SK-N-SH treated with all-trans-retinoic acid at 6 μM for 48 hours (cell line): ENCODE data around the gene TBKBP1.

Experiments
- ATAC-seq: fragments of 200-7000 bp; cut with Tn5 transposase; 3 replicates; pipeline ENCODE4 v1.9.1; 2020; ENCODE audit warnings: mild to moderate bottlenecking, moderate library complexity
- ARNTL ChIP-seq: fragments of 450-650 bp; formaldehyde crosslinking; IDR thresholded peaks from 2 replicates; pipeline ENCODE4 v1.5.0; 2020; ENCODE audit warnings: low read depth, mild to moderate bottlenecking, moderate library complexity, borderline replicate concordance
- BACH2 ChIP-seq: fragments of 250-450 bp; sonication (Bioruptor Pico); IDR thresholded peaks from 2 replicates; pipeline ENCODE4 v1.9.0; 2021; ENCODE audit warnings: mild to moderate bottlenecking, borderline replicate concordance
- CSDC2 ChIP-seq: fragments of 250-450 bp; sonication (Bioruptor Pico); IDR thresholded peaks from 2 replicates; pipeline ENCODE4 v1.5.0; 2020; ENCODE audit warnings: mild to moderate bottlenecking, moderate library complexity
- ESRRG ChIP-seq: fragments of 250-450 bp; sonication (Bioruptor Pico); IDR thresholded peaks from 2 replicates; pipeline ENCODE4 v1.6.1; 2021; ENCODE audit warnings: mild to moderate bottlenecking
- GLIS3 ChIP-seq: fragments of 250-450 bp; sonication (Bioruptor Pico); IDR thresholded peaks from 2 replicates; pipeline ENCODE4 v1.5.0; 2020; ENCODE audit warnings: mild to moderate bottlenecking, moderate library complexity
- ISL1 ChIP-seq: fragments of 250-450 bp; sonication (Bioruptor Pico); IDR thresholded peaks from 2 replicates; pipeline ENCODE4 v2.1.2; 2022; ENCODE audit warnings: mild to moderate bottlenecking, moderate library complexity
- OSR1 ChIP-seq: fragments of 250-450 bp; sonication (Bioruptor Pico); IDR thresholded peaks from 2 replicates; pipeline ENCODE4 v1.8.0; 2022; ENCODE audit warnings: moderate library complexity, mild to moderate bottlenecking, inconsistent platforms
- PPARA ChIP-seq: fragments of 250-450 bp; sonication (Bioruptor Pico); IDR thresholded peaks from 2 replicates; pipeline ENCODE4 v1.5.0; 2020; ENCODE audit warnings: mild to moderate bottlenecking, borderline replicate concordance
- RARB ChIP-seq: fragments of 250-450 bp; sonication (Bioruptor Pico); IDR thresholded peaks from 2 replicates; pipeline ENCODE4 v1.8.0; 2021; ENCODE audit warnings: mild to moderate bottlenecking, moderate library complexity
- TCF4 ChIP-seq: fragments of 250-450 bp; sonication (Bioruptor Pico); IDR thresholded peaks from 2 replicates; pipeline ENCODE4 v1.8.0; 2021; ENCODE audit warnings: mild to moderate bottlenecking, moderate library complexity, borderline replicate concordance
- TOX ChIP-seq: fragments of 250-450 bp; sonication (Bioruptor Pico); IDR thresholded peaks from 2 replicates; pipeline ENCODE4 v1.8.0; 2021; ENCODE audit warnings: mild to moderate bottlenecking, moderate library complexity, borderline replicate concordance
- ZC3H10 ChIP-seq: fragments of 250-450 bp; sonication (Bioruptor Pico); IDR thresholded peaks from 2 replicates; pipeline ENCODE4 v1.5.1; 2021; ENCODE audit warnings: mild to moderate bottlenecking, moderate library complexity
- ZFP3 ChIP-seq: fragments of 250-450 bp; sonication (Bioruptor Pico); IDR thresholded peaks from 2 replicates; pipeline ENCODE4 v1.5.0; 2020; ENCODE audit warnings: mild to moderate bottlenecking, moderate library complexity
- ZFP30 ChIP-seq: fragments of 450-650 bp; formaldehyde crosslinking; IDR thresholded peaks from 2 replicates; pipeline ENCODE4 v1.5.0; 2022; ENCODE audit warnings: mild to moderate bottlenecking, moderate library complexity
- ZNF565 ChIP-seq: fragments of 450-650 bp; formaldehyde crosslinking; conservative IDR thresholded peaks from 2 replicates; pipeline ENCODE4 v1.5.0; 2020; ENCODE audit warnings: low read depth, mild to moderate bottlenecking, moderate library complexity
- ZNF8 ChIP-seq: fragments of 450-650 bp; formaldehyde crosslinking; IDR thresholded peaks from 2 replicates; pipeline ENCODE4 v1.5.0; 2020; ENCODE audit warnings: mild to moderate bottlenecking, moderate library complexity
- TF ChIP-seq, protein P1 (sequence below): fragments of 250-450 bp; sonication (Bioruptor Pico); IDR thresholded peaks from 2 replicates; pipeline ENCODE4 v1.5.0; 2020; ENCODE audit warnings: mild to moderate bottlenecking, moderate library complexity
- TF ChIP-seq, protein P2 (sequence below): fragments of 250-450 bp; sonication (Bioruptor Pico); IDR thresholded peaks from 2 replicates; pipeline ENCODE4 v1.5.1; 2021; ENCODE audit warnings: mild to moderate bottlenecking, moderate library complexity
- TF ChIP-seq, protein P3 (sequence below): fragments of 250-450 bp; sonication (Bioruptor Pico); IDR thresholded peaks from 2 replicates; pipeline ENCODE4 v1.8.0; 2020; ENCODE audit warnings: mild to moderate bottlenecking, moderate library complexity, borderline replicate concordance
- TF ChIP-seq, protein P4 (sequence below): fragments of 250-450 bp; sonication (Bioruptor Pico); IDR thresholded peaks from 2 replicates; pipeline ENCODE4 v1.8.0; 2021; ENCODE audit warnings: low read depth, mild to moderate bottlenecking, moderate library complexity, borderline replicate concordance

Gene TBKBP1

DNA sequence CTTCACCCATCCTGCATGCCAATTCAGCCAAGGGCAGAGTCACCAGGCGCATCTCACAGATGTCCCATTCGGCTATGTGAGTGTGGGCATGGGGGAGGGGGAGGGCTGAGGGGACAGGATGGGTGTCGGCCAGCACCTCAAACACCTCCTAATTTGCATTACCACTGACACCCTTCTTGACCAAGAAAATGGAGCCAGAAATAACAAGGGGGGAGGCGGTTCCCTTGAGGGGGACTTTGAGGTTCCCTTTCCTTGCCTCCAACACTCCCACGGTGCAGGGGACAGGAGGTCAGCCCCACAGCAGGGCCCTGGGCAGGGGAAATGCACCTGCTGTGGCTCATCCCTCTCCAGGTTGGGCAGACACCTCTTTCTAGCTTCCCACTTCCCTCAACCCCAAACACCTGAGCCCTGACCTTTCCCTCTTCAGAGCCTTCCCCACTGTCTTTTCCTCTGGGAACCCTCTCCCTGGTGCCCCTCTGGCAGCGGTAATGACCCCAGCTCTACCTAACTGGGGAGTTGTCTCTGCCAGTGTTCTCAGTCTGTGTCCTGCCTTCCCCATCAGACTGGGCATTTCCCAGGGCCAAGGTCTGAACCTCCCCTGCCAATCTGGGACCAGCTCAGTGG is 20.9 kb downstream of the TBKBP1 start (continued):
- TF ChIP-seq, protein P1, sequence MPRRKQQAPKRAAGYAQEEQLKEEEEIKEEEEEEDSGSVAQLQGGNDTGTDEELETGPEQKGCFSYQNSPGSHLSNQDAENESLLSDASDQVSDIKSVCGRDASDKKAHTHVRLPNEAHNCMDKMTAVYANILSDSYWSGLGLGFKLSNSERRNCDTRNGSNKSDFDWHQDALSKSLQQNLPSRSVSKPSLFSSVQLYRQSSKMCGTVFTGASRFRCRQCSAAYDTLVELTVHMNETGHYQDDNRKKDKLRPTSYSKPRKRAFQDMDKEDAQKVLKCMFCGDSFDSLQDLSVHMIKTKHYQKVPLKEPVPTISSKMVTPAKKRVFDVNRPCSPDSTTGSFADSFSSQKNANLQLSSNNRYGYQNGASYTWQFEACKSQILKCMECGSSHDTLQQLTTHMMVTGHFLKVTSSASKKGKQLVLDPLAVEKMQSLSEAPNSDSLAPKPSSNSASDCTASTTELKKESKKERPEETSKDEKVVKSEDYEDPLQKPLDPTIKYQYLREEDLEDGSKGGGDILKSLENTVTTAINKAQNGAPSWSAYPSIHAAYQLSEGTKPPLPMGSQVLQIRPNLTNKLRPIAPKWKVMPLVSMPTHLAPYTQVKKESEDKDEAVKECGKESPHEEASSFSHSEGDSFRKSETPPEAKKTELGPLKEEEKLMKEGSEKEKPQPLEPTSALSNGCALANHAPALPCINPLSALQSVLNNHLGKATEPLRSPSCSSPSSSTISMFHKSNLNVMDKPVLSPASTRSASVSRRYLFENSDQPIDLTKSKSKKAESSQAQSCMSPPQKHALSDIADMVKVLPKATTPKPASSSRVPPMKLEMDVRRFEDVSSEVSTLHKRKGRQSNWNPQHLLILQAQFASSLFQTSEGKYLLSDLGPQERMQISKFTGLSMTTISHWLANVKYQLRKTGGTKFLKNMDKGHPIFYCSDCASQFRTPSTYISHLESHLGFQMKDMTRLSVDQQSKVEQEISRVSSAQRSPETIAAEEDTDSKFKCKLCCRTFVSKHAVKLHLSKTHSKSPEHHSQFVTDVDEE (CRISPR knock-in tag): no peak
- TF ChIP-seq ZC3H10 (no peak), ESRRG (no peak), OSR1 (no peak), TCF4 (CRISPR knock-in tag) (no peak)

DNA sequence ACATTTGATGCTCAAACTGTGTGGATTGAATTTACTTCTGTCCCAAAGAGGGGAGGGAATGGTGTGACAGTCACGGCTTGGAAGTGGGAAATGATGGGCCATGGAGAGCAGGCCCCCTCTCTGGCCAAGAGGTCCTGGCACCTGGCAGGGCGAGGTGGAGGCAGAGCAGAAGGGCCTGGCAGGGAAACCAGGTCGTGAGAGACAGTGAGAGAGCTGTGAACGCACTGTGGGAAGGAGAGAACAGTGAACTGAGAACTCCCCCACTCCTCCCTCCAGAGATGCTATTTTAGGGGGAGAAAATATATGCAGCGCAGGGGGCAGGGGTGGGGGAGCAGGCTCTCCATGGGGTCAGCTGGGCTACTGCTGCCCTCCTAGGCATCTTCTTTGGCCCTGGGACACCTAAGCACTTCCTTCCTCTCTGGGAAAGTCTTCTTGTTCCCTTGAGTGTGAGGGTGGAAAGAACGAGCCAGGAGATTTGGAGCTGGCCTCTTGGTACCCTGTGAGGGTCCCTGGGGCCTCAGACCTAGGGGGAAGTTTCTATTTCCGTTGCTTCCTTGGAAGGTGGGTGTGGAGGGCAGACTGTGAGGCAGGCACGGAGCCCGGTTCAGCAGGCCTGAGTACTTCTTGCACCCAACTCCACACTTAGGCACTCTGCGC is 21.8 kb downstream of the TBKBP1 start:
- TF ChIP-seq RARB (CRISPR knock-in tag) (no peak), ESRRG (no peak), ZC3H10 (no peak), ZNF8 (CRISPR knock-in tag) (no peak)
- TF ChIP-seq, protein P2, sequence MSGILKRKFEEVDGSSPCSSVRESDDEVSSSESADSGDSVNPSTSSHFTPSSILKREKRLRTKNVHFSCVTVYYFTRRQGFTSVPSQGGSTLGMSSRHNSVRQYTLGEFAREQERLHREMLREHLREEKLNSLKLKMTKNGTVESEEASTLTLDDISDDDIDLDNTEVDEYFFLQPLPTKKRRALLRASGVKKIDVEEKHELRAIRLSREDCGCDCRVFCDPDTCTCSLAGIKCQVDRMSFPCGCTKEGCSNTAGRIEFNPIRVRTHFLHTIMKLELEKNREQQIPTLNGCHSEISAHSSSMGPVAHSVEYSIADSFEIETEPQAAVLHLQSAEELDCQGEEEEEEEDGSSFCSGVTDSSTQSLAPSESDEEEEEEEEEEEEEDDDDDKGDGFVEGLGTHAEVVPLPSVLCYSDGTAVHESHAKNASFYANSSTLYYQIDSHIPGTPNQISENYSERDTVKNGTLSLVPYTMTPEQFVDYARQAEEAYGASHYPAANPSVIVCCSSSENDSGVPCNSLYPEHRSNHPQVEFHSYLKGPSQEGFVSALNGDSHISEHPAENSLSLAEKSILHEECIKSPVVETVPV: no peak

DNA sequence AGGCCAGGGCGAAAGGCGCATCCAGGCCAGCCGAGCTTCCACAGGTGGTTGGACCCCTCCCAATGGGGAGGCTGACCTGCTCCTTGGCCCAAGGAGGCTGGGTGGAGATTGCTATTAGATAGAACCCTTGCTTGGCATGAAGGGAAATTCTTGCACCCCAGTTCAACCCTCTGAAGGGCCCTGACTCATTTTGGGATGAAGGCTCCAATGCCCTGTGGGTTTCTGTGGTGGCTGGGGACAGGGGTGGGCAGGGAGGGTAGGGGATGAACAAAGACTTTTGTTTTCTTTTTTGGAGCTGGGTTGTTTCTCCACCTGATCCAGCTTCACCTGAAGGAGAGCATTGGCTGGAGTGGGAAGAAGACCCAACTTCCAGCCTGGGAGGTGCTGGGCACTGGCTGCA is 22.4 kb downstream of the TBKBP1 start:
- no peak for TF ChIP-seq PPARA
- no peak for ATAC-seq

More for the DNA sequence above, 21.8 kb downstream of the TBKBP1 start:
- no peak for ATAC-seq

DNA sequence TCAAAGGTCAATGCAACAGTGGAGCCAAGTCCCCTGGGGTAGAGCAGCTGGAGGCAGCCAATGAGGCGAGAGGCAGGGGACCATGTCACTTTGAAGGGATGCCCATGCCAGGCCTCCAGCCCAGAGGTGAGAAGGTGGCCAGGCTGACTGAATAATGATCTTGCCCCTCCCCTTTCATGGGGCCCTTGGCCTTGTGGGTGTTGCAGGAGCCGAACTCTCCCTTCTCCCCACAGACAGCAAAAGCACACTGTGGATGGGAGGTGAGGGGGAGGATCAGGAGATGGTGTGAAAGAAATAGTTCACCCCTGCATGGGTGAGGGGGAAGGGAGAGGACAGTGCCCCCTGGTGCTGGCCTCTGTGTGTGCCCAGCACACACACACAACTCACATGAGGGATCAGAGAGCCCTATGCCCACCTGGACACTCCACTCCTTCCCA is 23.3 kb downstream of the TBKBP1 start:
- ATAC-seq: peak; percentile 7; the same call in 1 of the 3 replicates
- no peak for TF ChIP-seq RARB (CRISPR knock-in tag)

DNA sequence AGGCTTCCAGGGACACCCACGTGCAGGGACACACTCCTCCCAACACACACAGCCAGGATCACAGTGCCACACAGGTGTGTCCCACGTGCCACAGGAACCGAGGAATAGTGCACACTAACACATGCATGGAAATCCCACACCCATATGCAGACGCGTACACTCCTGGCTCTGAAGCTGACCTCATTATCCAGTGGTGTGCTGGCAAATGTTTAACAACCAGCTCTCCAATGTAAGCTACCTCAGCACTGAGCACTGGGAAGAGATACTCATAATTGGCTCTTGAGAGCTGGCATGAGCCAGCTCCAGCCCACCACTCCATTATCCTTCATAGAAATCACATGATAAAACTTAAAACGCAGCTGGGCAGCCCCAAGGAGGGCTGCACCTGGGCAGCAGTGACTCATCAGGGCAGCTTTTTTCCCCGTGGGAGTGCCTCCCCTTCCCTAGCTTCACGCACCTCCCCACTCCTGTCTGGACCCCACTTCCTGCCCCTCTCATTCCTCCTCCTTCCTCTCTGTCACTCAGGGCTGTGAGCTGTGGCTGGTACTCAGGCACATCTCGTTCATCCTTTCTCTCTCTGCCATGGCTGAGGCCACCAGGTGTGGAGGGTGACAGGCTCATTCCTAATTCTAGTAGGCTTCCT is 24.1 kb downstream of the TBKBP1 start:
- 0 out of 3 replicates have a peak, but pooled peaks have one; percentile 3 for ATAC-seq
- TF ChIP-seq PPARA: no peak
- no peak for TF ChIP-seq TCF4 (CRISPR knock-in tag)
- no peak for TF ChIP-seq ZFP3 (CRISPR knock-in tag)
- TF ChIP-seq, protein P3, sequence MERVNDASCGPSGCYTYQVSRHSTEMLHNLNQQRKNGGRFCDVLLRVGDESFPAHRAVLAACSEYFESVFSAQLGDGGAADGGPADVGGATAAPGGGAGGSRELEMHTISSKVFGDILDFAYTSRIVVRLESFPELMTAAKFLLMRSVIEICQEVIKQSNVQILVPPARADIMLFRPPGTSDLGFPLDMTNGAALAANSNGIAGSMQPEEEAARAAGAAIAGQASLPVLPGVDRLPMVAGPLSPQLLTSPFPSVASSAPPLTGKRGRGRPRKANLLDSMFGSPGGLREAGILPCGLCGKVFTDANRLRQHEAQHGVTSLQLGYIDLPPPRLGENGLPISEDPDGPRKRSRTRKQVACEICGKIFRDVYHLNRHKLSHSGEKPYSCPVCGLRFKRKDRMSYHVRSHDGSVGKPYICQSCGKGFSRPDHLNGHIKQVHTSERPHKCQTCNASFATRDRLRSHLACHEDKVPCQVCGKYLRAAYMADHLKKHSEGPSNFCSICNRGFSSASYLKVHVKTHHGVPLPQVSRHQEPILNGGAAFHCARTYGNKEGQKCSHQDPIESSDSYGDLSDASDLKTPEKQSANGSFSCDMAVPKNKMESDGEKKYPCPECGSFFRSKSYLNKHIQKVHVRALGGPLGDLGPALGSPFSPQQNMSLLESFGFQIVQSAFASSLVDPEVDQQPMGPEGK (CRISPR knock-in tag): no peak
- no peak for TF ChIP-seq BACH2
- TF ChIP-seq RARB (CRISPR knock-in tag): no peak
- TF ChIP-seq OSR1: no peak
- TF ChIP-seq ISL1: no peak
- no peak for TF ChIP-seq CSDC2
- no peak for TF ChIP-seq ARNTL (CRISPR knock-in tag)
- no peak for TF ChIP-seq ZFP30 (CRISPR knock-in tag)
- no peak for TF ChIP-seq ESRRG
- no peak for TF ChIP-seq TOX (CRISPR knock-in tag)

DNA sequence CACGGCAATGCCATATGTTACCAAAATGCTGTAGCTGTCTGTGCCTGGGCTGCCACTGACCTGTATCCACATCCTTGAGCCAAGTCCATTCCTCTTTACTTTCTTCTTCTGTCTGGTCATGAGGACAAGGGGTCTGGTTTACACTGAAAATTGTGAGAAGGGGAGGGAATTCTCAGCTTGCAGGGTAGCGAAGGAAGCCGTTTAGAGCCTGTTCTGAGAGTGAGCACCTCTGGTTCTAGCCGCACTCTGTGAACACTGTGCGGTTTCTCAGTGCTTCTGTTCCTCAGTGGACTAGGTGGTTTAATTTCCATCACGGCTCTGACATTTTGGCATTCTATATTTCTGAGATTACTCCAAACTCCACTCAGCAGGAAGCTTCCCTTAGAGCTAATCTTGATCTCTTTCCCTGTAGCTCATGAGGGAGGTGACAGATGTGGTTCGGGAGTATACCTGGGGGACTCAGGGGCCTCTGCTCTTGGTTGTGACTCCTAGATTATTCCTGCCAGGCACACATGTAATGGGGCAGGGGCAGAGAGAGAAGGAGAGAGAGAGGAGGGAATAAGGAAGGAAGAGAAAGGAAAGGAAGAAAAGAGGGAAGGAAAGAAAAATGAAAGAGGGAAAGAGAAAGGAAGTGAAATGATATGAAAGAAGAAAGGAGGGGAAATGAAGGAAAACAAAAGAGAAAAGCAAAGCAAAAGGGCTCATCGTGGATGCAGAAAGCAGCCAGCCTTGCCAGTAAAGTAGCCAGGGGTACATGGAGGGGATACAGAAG is 24.9 kb downstream of the TBKBP1 start:
- ATAC-seq: peak; percentile 3; the same call in 2 of the 3 replicates
- TF ChIP-seq ISL1 (no peak), ZFP3 (CRISPR knock-in tag) (no peak), PPARA (no peak), ZNF565 (CRISPR knock-in tag) (no peak), TCF4 (CRISPR knock-in tag) (no peak), ZFP30 (CRISPR knock-in tag) (no peak), ESRRG (no peak), GLIS3 (CRISPR knock-in tag) (no peak)
- TF ChIP-seq, protein P4, sequence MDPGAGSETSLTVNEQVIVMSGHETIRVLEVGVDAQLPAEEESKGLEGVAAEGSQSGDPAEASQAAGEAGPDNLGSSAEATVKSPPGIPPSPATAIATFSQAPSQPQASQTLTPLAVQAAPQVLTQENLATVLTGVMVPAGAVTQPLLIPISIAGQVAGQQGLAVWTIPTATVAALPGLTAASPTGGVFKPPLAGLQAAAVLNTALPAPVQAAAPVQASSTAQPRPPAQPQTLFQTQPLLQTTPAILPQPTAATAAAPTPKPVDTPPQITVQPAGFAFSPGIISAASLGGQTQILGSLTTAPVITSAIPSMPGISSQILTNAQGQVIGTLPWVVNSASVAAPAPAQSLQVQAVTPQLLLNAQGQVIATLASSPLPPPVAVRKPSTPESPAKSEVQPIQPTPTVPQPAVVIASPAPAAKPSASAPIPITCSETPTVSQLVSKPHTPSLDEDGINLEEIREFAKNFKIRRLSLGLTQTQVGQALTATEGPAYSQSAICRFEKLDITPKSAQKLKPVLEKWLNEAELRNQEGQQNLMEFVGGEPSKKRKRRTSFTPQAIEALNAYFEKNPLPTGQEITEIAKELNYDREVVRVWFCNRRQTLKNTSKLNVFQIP: no peak
